A549 (cell line): ENCODE data around the gene FAM107B.

Experiments used
- CTCF ChIP-seq: fragments of >200 bp; sonication (Bioruptor Twin); formaldehyde crosslinking; IDR thresholded peaks from 3 replicates; pipeline ENCODE4 v1.5.1; 2016
- EP300 ChIP-seq, 2 experiments: fragments of >200 bp; sonication (Bioruptor Twin); formaldehyde crosslinking; IDR thresholded peaks; 2 replicates in 1 of 2; 3 replicates in 1 of 2; pipeline ENCODE4 v1.6.1; 2016 to 2017
- ESRRA ChIP-seq: fragments of 150-350 bp; IDR thresholded peaks from 2 replicates; pipeline ENCODE4 v1.6.1; 2014; ENCODE audit warnings: mild to moderate bottlenecking, low read length, borderline replicate concordance
- GATA3 ChIP-seq: IDR thresholded peaks from 2 replicates; pipeline ENCODE4 v1.6.1; 2012; ENCODE audit warnings: borderline replicate concordance
- NPAS2 ChIP-seq: fragments of 250-450 bp; sonication (Bioruptor Pico); IDR thresholded peaks from 2 replicates; pipeline ENCODE4 v1.8.0; 2022; ENCODE audit warnings: mild to moderate bottlenecking, moderate library complexity, borderline replicate concordance
- POLR2AphosphoS2 ChIP-seq: conservative IDR thresholded peaks from 2 replicates; pipeline ENCODE4 v1.6.1; 2012; ENCODE audit warnings: low read length, improper control_type of control experiment, inconsistent platforms
- REST ChIP-seq: fragments of 200-600 bp; sonication (generic); IDR thresholded peaks from 2 replicates; pipeline ENCODE4 v1.6.1; 2016; ENCODE audit warnings: antibody characterized with exemption, mild to moderate bottlenecking, moderate library complexity
- USF2 ChIP-seq: fragments of 450-650 bp; IDR thresholded peaks from 2 replicates; pipeline ENCODE4 v1.6.1; 2014; ENCODE audit warnings: antibody characterized with exemption
- ZC3H11A ChIP-seq: fragments of 450-650 bp; IDR thresholded peaks from 2 replicates; pipeline ENCODE4 v1.6.1; 2014; ENCODE audit warnings: antibody characterized with exemption, mild to moderate bottlenecking

GRCh38 chr10:14530465-14530864 is 244.2 kb downstream of the FAM107B start:
- TF ChIP-seq CTCF, result no peak
- no peak for TF ChIP-seq ZC3H11A
- no peak for TF ChIP-seq USF2
- no peak for TF ChIP-seq REST
- TF ChIP-seq POLR2AphosphoS2, result no peak
- no peak for TF ChIP-seq EP300 (IDR thresholded peaks at IDR 0.05)
- TF ChIP-seq GATA3, result no peak
- no peak for TF ChIP-seq ESRRA
- TF ChIP-seq NPAS2, result no peak
